ENCODE data around the gene SNAI1.

The SNAI1 gene

GRCh38 chr20:50037575-50037974 is 54.8 kb downstream of the SNAI1 start:
- DNase-seq (ENCODE audit: low read depth in 3 of 3): no peak

- DNase-seq (ENCODE audit: low read depth in 3 of 3): no peak
Measured at GRCh38 chr20:50038169-50038568, 55.4 kb downstream of the SNAI1 start.

Data from stimulated activated CD4-positive, alpha-beta T cell treated with anti-CD3 and anti-CD28 coated beads, TNF-alpha, amount 100 ng/mL, for 48 hours (primary cell).